Measurements from ENCODE around the gene TMEM156. TPM values are rescaled to one million over a fixed set of nuclear protein-coding genes. Genes with fewer than 3 reads are reported as not detected.

The TMEM156 gene
- total and polyA plus RNA-seq, 10 of the 15 experiments (the other 5 are each of a cell fraction or from before 2014, with no cell fraction given), result 20.8 to 48.3 (median 32.7) TPM

- Histone ChIP-seq H3K27ac (ENCODE audit: control insufficient read depth, insufficient read depth) (no peak overlapping the region), H3K79me2 (ENCODE audit: control insufficient read depth, insufficient read depth, low read length) (no peaks in the 10 kb centered on the region), H2AFZ (ENCODE audit: control insufficient read depth, low read depth, low read length) (no peak overlapping the region), H3K27me3 (replicated peaks in 1 of 2; ENCODE audit: control insufficient read depth in 2 of 2, insufficient read depth in 2 of 2, low read length in 1 of 2) (no peaks in the 10 kb centered on the region), H3K4me3 (no peak overlapping the region), H3K4me1 (ENCODE audit: control insufficient read depth, insufficient read depth, low read length) (no peaks in the 10 kb centered on the region), H3K9me3 (replicated peaks; ENCODE audit: control insufficient read depth, insufficient read depth, low read length) (no peaks in the 10 kb centered on the region), H3K9ac (ENCODE audit: control insufficient read depth, insufficient read depth, low read length) (no peak overlapping the region), H3K4me2 (ENCODE audit: control insufficient read depth, insufficient read depth) (no peak overlapping the region), H4K20me1 (ENCODE audit: control insufficient read depth, insufficient read depth) (no peaks in the 10 kb centered on the region), H3K36me3 (ENCODE audit: control insufficient read depth in 2 of 2, insufficient read depth in 2 of 2, low read length in 1 of 2) (no peaks in the 10 kb centered on the region)
- no peak for DNase-seq (ENCODE audit: low read depth, low spot score)
- POLR2A ChIA-PET, result no interaction called here
- RAD21 ChIA-PET (ENCODE audit: unreplicated experiment), result interaction anchor here (1.4 kb wide), 1 partner anchor 50 kb away, joined by 4 read pairs; no protein-coding TSS in a partner anchor
- ATAC-seq, result no peak
- in situ Hi-C loops (cut with MboI) (no loop called here), intact Hi-C loops (cut with micrococcal nuclease; ENCODE audit: unreplicated experiment) (no loop called here)
- 0% methylated on average over 1 of the region's 1 CpG for WGBS (ENCODE audit: insufficient coverage, insufficient replicate concordance, low lambda C conversion rate, missing lambda C conversion rate)
- FAIRE-seq, result no peak
- no TSS peak for BruUV-seq (replicated peaks)
- CTCF ChIA-PET, result interaction anchor here (1.1 to 1.2 kb wide), 2 partner anchors 10 to 96 kb away, joined by 3 read pairs; no protein-coding TSS in a partner anchor
- SMC1A ChIA-PET (ENCODE audit: uncharacterized antibody, unreplicated experiment), result interaction anchor here (0.8 kb wide), 1 partner anchor 47 kb away, joined by 3 read pairs; no protein-coding TSS in a partner anchor
- TF ChIP-seq CEBPB (IDR thresholded peaks at IDR 0.05; ENCODE audit: borderline replicate concordance in 1 of 2, low read depth in 2 of 2, low read length in 2 of 2) (no peak), JUNB (IDR thresholded peaks at IDR 0.05) (no peak), PRDM15 (CRISPR knock-in tag; IDR thresholded peaks at IDR 0.05) (no peak), IRF3 (IDR thresholded peaks at IDR 0.05) (no peak), ZNF207 (IDR thresholded peaks at IDR 0.05; ENCODE audit: borderline replicate concordance) (no peak), TCF12 (IDR thresholded peaks at IDR 0.05; ENCODE audit: low read depth, low read length) (no peak), HDAC6 (IDR thresholded peaks at IDR 0.05; ENCODE audit: unreplicated experiment) (no peak), ZSCAN29 (IDR thresholded peaks at IDR 0.05) (no peak), EZH2 (IDR thresholded peaks at IDR 0.05; ENCODE audit: borderline replicate concordance, control insufficient read depth, low read depth, low read length) (no peak)
Observed at GRCh38 chr4:38952017-38952416, 80.2 kb downstream of the TMEM156 start.

Measured in GM12878 (cell line).